Tibial artery (tissue), 4 donors: ENCODE results near the gene ACTA1.
"Not testable (repeated sequence)": the region's sequence is repeated elsewhere in the genome, so short reads cannot be mapped to it uniquely, and the experiment has no call there.

Experiments used
- DNase-seq, 2 donors: peaks; one replicate each; pipeline ENCODE4 v3.0.0-alpha.2; 2019
- H3K27ac ChIP-seq, 2 donors: fragments of 200-600 bp; sonication (generic) in 1 of 2; 1 replicate in 1 of 2; 2 replicates in 1 of 2; pipeline ENCODE4 v1.5.1; 2018 to 2019; ENCODE audit warnings: mild to moderate bottlenecking in 1 of 2
- H3K27me3 ChIP-seq, 2 donors: fragments of 200-600 bp; sonication (generic) in 1 of 2; one replicate each; pipeline versions ENCODE4 v1.5.1 to v1.6.0; 2016 to 2019
- H3K36me3 ChIP-seq, 3 donors: fragments of 200-600 bp; sonication (generic) in 2 of 3; one replicate each; pipeline ENCODE4 v1.5.1; 2016 to 2019; ENCODE audit warnings: mild to moderate bottlenecking in 2 of 3
- H3K4me1 ChIP-seq, 4 donors: fragments of 200-600 bp; sonication (generic) in 2 of 4; 1 replicate in 3 of 4; 2 replicates in 1 of 4; pipeline ENCODE4 v1.5.1; 2016 to 2019
- H3K4me3 ChIP-seq, 2 donors: fragments of 200-600 bp; sonication (generic) in 1 of 2; 1 replicate in 1 of 2; 2 replicates in 1 of 2; pipeline ENCODE4 v1.5.1; 2018 to 2019; ENCODE audit warnings: mild to moderate bottlenecking in 2 of 2
- H3K9me3 ChIP-seq, 3 donors: fragments of 200-600 bp; sonication (generic) in 1 of 3; one replicate each; pipeline ENCODE4 v1.5.1; 2016 to 2019
- CTCF ChIP-seq, 2 experiments: fragments of 200-600 bp in 1 of 2; fragments of 450-650 bp in 1 of 2; IDR thresholded peaks; one replicate each; pipeline ENCODE4 v1.5.1; 2017 to 2019; ENCODE audit warnings: antibody characterized with exemption in 2 of 2, mild to moderate bottlenecking in 1 of 2, moderate library complexity in 1 of 2
- intact Hi-C: fragments of 100-400 bp; cut with DNase I; formaldehyde crosslinking; loops from one replicate; pipeline ENCODE4 v1.15.0; 2023; ENCODE audit warnings: low total_unique reads

ACTA1 gene

GRCh38 chr1:229428256-229428655, 5.6 kb downstream of the ACTA1 start:
- no peak for TF ChIP-seq CTCF (IDR thresholded peaks at IDR 0.05)
- Histone ChIP-seq H3K27ac (no peak overlapping the region), H3K27me3 (peaks cover 0 to 59% of the 10 kb centered on the region in 2 donors), H3K4me3 (no peak overlapping the region), H3K9me3 (peaks cover 0 to 9% (median 5%) of the 10 kb centered on the region in 3 donors), H3K4me1 (peaks cover 0 to 30% (median 27%) of the 10 kb centered on the region in 4 donors), H3K36me3 (no peaks in the 10 kb centered on the region)
- intact Hi-C loops, result no loop called here
- no peak for DNase-seq

GRCh38 chr1:229427572-229427971, 6.3 kb downstream of the ACTA1 start:
- Histone ChIP-seq H3K4me1 (peaks cover 0 to 23% (median 21%) of the 10 kb centered on the region in 4 donors), H3K27ac (no peak overlapping the region), H3K36me3 (no peaks in the 10 kb centered on the region), H3K9me3 (peaks cover 0 to 9% (median 5%) of the 10 kb centered on the region in 3 donors), H3K27me3 (peaks cover 0 to 52% of the 10 kb centered on the region in 2 donors), H3K4me3 (no peak overlapping the region)
- intact Hi-C loops, result no loop called here
- TF ChIP-seq CTCF (IDR thresholded peaks at IDR 0.05), result no peak
- no peak for DNase-seq

- H3K4me3 ChIP-seq, result no peak overlapping the region
- H3K27me3 ChIP-seq, result peaks cover 0 to 33% of the 10 kb centered on the region in 2 donors
- no peak for TF ChIP-seq CTCF (IDR thresholded peaks at IDR 0.05)
- intact Hi-C loops, result no loop called here
- H3K4me1 ChIP-seq, result peaks cover 0 to 5% (median 3%) of the 10 kb centered on the region in 4 donors
- H3K9me3 ChIP-seq, result peaks cover 0 to 9% (median 5%) of the 10 kb centered on the region in 3 donors
- no peaks in the 10 kb centered on the region for H3K36me3 ChIP-seq
- DNase-seq, result no peak
- no peak overlapping the region for H3K27ac ChIP-seq
These were observed 8.2 kb downstream of the ACTA1 start for GRCh38 chr1:229425564-229426159.

- Histone ChIP-seq H3K9me3 (peaks cover 0 to 9% (median 5%) of the 10 kb centered on the region in 3 donors), H3K36me3 (no peaks in the 10 kb centered on the region), H3K4me1 (no peaks in the 10 kb centered on the region), H3K27me3 (peaks cover 0 to 11% of the 10 kb centered on the region in 2 donors), H3K27ac (no peak overlapping the region), H3K4me3 (no peak overlapping the region)
- intact Hi-C loops, result no loop called here
- DNase-seq, result no peak
- no peak for TF ChIP-seq CTCF (IDR thresholded peaks at IDR 0.05)
These were observed 13.1 kb downstream of the ACTA1 start for GRCh38 chr1:229420765-229421164.

GRCh38 chr1:229420224-229420623, 13.7 kb downstream of the ACTA1 start:
- Histone ChIP-seq H3K27ac (no peak overlapping the region), H3K4me3 (no peak overlapping the region), H3K36me3 (no peaks in the 10 kb centered on the region), H3K27me3 (peaks cover 0 to 8% of the 10 kb centered on the region in 2 donors), H3K9me3 (peaks cover 0 to 9% (median 5%) of the 10 kb centered on the region in 3 donors), H3K4me1 (no peaks in the 10 kb centered on the region)
- TF ChIP-seq CTCF (IDR thresholded peaks at IDR 0.05), result no peak
- intact Hi-C loops, result no loop called here
- DNase-seq, result no peak

- not testable (repeated sequence) for H3K4me3 ChIP-seq, H3K27ac ChIP-seq
These were observed 15.3 kb downstream of the ACTA1 start for GRCh38 chr1:229418586-229418985.

GRCh38 chr1:229412810-229413209, 21.1 kb downstream of the ACTA1 start:
- intact Hi-C loops, DNase-seq, H3K36me3 ChIP-seq, H3K27ac ChIP-seq, H3K27me3 ChIP-seq, H3K9me3 ChIP-seq, H3K4me3 ChIP-seq: not testable (repeated sequence)
- peaks cover 0 to 43% (median 39%) of the 10 kb centered on the region in 4 donors for H3K4me1 ChIP-seq

More at GRCh38 chr1:229418586-229418985, 15.3 kb downstream of the ACTA1 start:
- H3K9me3 ChIP-seq, H3K4me1 ChIP-seq, DNase-seq, H3K27me3 ChIP-seq, H3K36me3 ChIP-seq, intact Hi-C loops: not testable (repeated sequence)
